HFFc6 (cell line): Measurements from ENCODE around the gene SMYD3. TPM values are rescaled to one million over a fixed set of nuclear protein-coding genes. Genes with fewer than 3 reads are reported as not detected.

Source experiments
- DNase-seq: peaks from one replicate; pipeline ENCODE4 v3.0.0-alpha.2; 2018
- H3K27ac Mint-ChIP-seq: 2 replicates; pipeline ENCODE4 v1.8.0; 2020; ENCODE audit warnings: mild to moderate bottlenecking, mixed read lengths
- H3K27me3 Mint-ChIP-seq: 2 replicates; pipeline ENCODE4 v1.8.0; 2021; ENCODE audit warnings: mild to moderate bottlenecking, moderate library complexity, mixed read lengths; ENCODE audit not compliant: insufficient read depth
- H3K36me3 Mint-ChIP-seq: 2 replicates; pipeline ENCODE4 v1.8.0; 2021; ENCODE audit warnings: low read depth, mixed read lengths
- H3K4me1 Mint-ChIP-seq: 2 replicates; pipeline ENCODE4 v1.8.0; 2020; ENCODE audit warnings: low read depth, mixed read lengths
- H3K4me3 Mint-ChIP-seq: 2 replicates; pipeline ENCODE4 v1.8.0; 2020; ENCODE audit warnings: mild to moderate bottlenecking, moderate library complexity, mixed read lengths
- H3K9me3 Mint-ChIP-seq: 2 replicates; pipeline ENCODE4 v1.8.0; 2020; ENCODE audit warnings: mild to moderate bottlenecking, mixed read lengths
- CTCF ChIP-seq: fragments of 200-600 bp; sonication (generic); IDR thresholded peaks from 2 replicates; pipeline ENCODE4 v1.5.0; 2021; ENCODE audit warnings: antibody characterized with exemption, mild to moderate bottlenecking
- total RNA-seq, 6 experiments: library from RNA; stranded (reverse); fragmentation: NEBNext Ultra II Directional; extraction: Animal tissue kit (Norgen Biotek cat#: 25700); gene quantifications; 2 replicates in 1 of 6; 3 replicates in 5 of 6; pipeline ENCODE4 v1.2.3, GENCODE V29; 2021

The SMYD3 gene
- total RNA-seq, 6 experiments from 2014 or later: 28.4 to 37.9 (median 31.2) TPM

GRCh38 chr1:246158131-246158530 lies 348.9 kb downstream of the SMYD3 start:
- no peaks in the 10 kb centered on the region for H3K9me3 Mint-ChIP-seq

GRCh38 chr1:246157516-246157915 lies 349.6 kb downstream of the SMYD3 start:
- H3K27ac Mint-ChIP-seq: no peak overlapping the region
- H3K9me3 Mint-ChIP-seq: no peaks in the 10 kb centered on the region
- no peak for TF ChIP-seq CTCF
- no peak for DNase-seq
- no peaks in the 10 kb centered on the region for H3K36me3 Mint-ChIP-seq
- H3K27me3 Mint-ChIP-seq: no peaks in the 10 kb centered on the region; the same call in 1 of the 2 replicates
- no peak overlapping the region for H3K4me3 Mint-ChIP-seq
- H3K4me1 Mint-ChIP-seq: peaks cover 49% of the 10 kb centered on the region

More at GRCh38 chr1:246158131-246158530, 348.9 kb downstream of the SMYD3 start:
- no peak overlapping the region for H3K4me3 Mint-ChIP-seq
- H3K36me3 Mint-ChIP-seq: no peaks in the 10 kb centered on the region
- H3K4me1 Mint-ChIP-seq: peaks cover 45% of the 10 kb centered on the region
- TF ChIP-seq CTCF: no peak
- H3K27me3 Mint-ChIP-seq: no peaks in the 10 kb centered on the region; the same call in 1 of the 2 replicates
- H3K27ac Mint-ChIP-seq: no peak overlapping the region
- DNase-seq: no peak

- Mint-ChIP-seq H3K9me3 (no peaks in the 10 kb centered on the region), H3K4me3 (no peak overlapping the region), H3K36me3 (peaks cover 6% of the 10 kb centered on the region; the same call in 1 of the 2 replicates), H3K27me3 (no peaks in the 10 kb centered on the region; the same call in 1 of the 2 replicates), H3K4me1 (peaks cover 51% of the 10 kb centered on the region), H3K27ac (peak overlapping the region; percentile 55; the same call in 1 of the 2 replicates)
- DNase-seq: no peak
- TF ChIP-seq CTCF: no peak
These were observed 350.2 kb downstream of the SMYD3 start for GRCh38 chr1:246156847-246157246.

- no peaks in the 10 kb centered on the region; the same call in 1 of the 2 replicates for H3K27me3 Mint-ChIP-seq
- TF ChIP-seq CTCF: no peak
- peak overlapping the region; percentile 55 for H3K27ac Mint-ChIP-seq
- no peaks in the 10 kb centered on the region for H3K9me3 Mint-ChIP-seq
- DNase-seq: peak; percentile 43
- H3K4me3 Mint-ChIP-seq: peak overlapping the region; percentile 36
- peaks cover 52% of the 10 kb centered on the region for H3K4me1 Mint-ChIP-seq
- peaks cover 6% of the 10 kb centered on the region; the same call in 1 of the 2 replicates for H3K36me3 Mint-ChIP-seq
These were observed 351.2 kb downstream of the SMYD3 start for GRCh38 chr1:246155923-246156322.

- TF ChIP-seq CTCF: no peak
- peaks cover 52% of the 10 kb centered on the region for H3K4me1 Mint-ChIP-seq
- DNase-seq: no peak
- H3K36me3 Mint-ChIP-seq: peaks cover 6% of the 10 kb centered on the region
- no peaks in the 10 kb centered on the region for H3K9me3 Mint-ChIP-seq
- H3K27me3 Mint-ChIP-seq: no peaks in the 10 kb centered on the region; the same call in 1 of the 2 replicates
- H3K4me3 Mint-ChIP-seq: no peak overlapping the region
- H3K27ac Mint-ChIP-seq: no peak overlapping the region
These were observed 353.3 kb downstream of the SMYD3 start for GRCh38 chr1:246153796-246154212.
